ENCODE data around the gene SLC30A2. TPM values are rescaled to one million over a fixed set of nuclear protein-coding genes. Genes with fewer than 3 reads are reported as not detected.

The SLC30A2 gene
- total RNA-seq, 4 donors from 2014 or later = 0.14 TPM; not detected in 3

DNA sequence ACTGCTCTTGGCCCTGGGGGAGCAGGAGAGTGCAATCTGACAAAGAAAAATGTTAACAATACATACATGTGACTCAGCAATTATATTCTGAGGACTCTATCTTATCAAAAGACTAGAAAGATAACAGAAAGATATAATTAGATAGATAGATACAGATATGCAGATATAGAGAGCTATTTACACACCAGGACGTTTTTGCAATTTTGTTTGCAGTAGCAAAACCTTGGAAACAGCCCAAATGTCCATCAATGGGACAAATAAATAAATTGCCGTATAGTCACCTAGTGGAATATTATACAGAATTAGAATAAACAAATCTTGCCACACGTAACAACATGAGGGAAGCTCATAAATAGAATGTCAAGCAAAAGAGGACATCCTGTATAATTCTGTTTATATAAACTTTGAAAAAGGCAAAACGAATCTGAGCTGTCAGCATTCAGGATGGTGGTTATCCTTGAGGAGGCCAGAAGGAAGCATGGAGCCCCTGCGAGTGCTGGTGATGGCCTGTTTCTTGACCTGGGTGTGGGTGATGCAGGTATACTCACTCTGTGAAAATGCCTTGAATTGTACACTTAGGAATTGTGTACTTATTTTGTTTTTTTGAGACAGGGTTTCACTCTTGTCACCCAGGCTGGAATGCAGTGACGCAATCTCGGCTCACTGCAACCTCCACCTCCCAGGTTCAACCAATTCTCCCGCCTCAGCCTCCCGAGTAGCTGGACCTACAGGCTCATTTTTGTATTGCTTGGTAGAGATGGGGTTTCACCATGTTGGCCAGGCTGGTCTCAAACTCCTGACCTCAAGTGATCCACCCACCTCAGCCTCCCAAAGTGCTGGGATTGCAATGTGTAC lies 34.3 kb upstream of the SLC30A2 start:
- 43 to 61% methylated on average over 5 to 9 of the region's 9 CpGs for WGBS, 2 donors (ENCODE audit: low coverage in 1 of 2)
- no peak for DNase-seq
- H3K4me1 ChIP-seq = peaks cover 0 to 7% (median 4%) of the 10 kb centered on the region in 4 donors
- intact Hi-C loops (cut with DNase I; ENCODE audit: low total_unique reads) = no loop called here
- H3K27ac ChIP-seq = no peak overlapping the region
- H3K27me3 ChIP-seq = peaks cover 16% of the 10 kb centered on the region
- no peak overlapping the region for H3K4me3 ChIP-seq
- in situ Hi-C loops (cut with MboI; ENCODE audit: low pct_ligation_motif_present in 1 of 4, low pct_unique_long_range_greater_than_20kb in 1 of 4, low sequenced_read_pairs in 3 of 4) = no loop called here
- no peaks in the 10 kb centered on the region for H3K9me3 ChIP-seq
- no peaks in the 10 kb centered on the region for H3K36me3 ChIP-seq
- TF ChIP-seq, protein P1, sequence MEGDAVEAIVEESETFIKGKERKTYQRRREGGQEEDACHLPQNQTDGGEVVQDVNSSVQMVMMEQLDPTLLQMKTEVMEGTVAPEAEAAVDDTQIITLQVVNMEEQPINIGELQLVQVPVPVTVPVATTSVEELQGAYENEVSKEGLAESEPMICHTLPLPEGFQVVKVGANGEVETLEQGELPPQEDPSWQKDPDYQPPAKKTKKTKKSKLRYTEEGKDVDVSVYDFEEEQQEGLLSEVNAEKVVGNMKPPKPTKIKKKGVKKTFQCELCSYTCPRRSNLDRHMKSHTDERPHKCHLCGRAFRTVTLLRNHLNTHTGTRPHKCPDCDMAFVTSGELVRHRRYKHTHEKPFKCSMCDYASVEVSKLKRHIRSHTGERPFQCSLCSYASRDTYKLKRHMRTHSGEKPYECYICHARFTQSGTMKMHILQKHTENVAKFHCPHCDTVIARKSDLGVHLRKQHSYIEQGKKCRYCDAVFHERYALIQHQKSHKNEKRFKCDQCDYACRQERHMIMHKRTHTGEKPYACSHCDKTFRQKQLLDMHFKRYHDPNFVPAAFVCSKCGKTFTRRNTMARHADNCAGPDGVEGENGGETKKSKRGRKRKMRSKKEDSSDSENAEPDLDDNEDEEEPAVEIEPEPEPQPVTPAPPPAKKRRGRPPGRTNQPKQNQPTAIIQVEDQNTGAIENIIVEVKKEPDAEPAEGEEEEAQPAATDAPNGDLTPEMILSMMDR (IDR thresholded peaks at IDR 0.05) = no peak
- TF ChIP-seq EP300 (IDR thresholded peaks at IDR 0.05; ENCODE audit: low read depth) = no peak
- TF ChIP-seq POLR2AphosphoS5 (IDR thresholded peaks at IDR 0.05) = no peak
- TF ChIP-seq POLR2A (IDR thresholded peaks at IDR 0.05) = no peak

DNA sequence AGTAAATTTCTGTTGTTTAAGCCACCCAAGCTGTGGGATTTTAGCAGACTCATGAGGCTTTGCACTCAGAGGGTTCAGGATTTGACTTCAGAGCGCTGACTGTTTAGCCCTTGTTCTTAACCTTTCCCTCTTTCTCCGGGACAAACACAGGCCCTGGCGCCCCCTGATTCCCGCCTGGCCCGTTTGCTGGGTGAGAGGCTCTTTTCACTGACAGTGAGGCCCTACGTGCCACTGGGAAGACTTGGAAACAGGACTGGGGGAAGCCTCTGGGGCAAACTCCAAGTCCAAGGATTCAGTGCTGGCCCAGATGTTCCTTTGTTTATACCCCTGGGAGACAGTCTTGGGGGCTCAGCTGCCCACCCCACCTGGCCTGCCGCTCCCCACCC lies 33.3 kb upstream of the SLC30A2 start:
- peaks cover 0 to 7% (median 4%) of the 10 kb centered on the region in 4 donors for H3K4me1 ChIP-seq
- no peak overlapping the region for H3K27ac ChIP-seq
- no peaks in the 10 kb centered on the region for H3K9me3 ChIP-seq
- no peak overlapping the region for H3K4me3 ChIP-seq
- intact Hi-C loops (cut with DNase I; ENCODE audit: low total_unique reads) (no loop called here), in situ Hi-C loops (cut with MboI; ENCODE audit: low pct_ligation_motif_present in 1 of 4, low pct_unique_long_range_greater_than_20kb in 1 of 4, low sequenced_read_pairs in 3 of 4) (no loop called here)
- no peak for TF ChIP-seq POLR2AphosphoS5 (IDR thresholded peaks at IDR 0.05)
- no peak for TF ChIP-seq EP300 (IDR thresholded peaks at IDR 0.05; ENCODE audit: low read depth)
- TF ChIP-seq, protein P1 (IDR thresholded peaks at IDR 0.05) = no peak
- TF ChIP-seq POLR2A (IDR thresholded peaks at IDR 0.05) = no peak
- DNase-seq = no peak
- WGBS, 2 donors (ENCODE audit: low coverage in 1 of 2) = 71% methylated on average over 1 to 7 of the region's 7 CpGs
- no peaks in the 10 kb centered on the region for H3K36me3 ChIP-seq
- H3K27me3 ChIP-seq = peaks cover 6% of the 10 kb centered on the region

DNA sequence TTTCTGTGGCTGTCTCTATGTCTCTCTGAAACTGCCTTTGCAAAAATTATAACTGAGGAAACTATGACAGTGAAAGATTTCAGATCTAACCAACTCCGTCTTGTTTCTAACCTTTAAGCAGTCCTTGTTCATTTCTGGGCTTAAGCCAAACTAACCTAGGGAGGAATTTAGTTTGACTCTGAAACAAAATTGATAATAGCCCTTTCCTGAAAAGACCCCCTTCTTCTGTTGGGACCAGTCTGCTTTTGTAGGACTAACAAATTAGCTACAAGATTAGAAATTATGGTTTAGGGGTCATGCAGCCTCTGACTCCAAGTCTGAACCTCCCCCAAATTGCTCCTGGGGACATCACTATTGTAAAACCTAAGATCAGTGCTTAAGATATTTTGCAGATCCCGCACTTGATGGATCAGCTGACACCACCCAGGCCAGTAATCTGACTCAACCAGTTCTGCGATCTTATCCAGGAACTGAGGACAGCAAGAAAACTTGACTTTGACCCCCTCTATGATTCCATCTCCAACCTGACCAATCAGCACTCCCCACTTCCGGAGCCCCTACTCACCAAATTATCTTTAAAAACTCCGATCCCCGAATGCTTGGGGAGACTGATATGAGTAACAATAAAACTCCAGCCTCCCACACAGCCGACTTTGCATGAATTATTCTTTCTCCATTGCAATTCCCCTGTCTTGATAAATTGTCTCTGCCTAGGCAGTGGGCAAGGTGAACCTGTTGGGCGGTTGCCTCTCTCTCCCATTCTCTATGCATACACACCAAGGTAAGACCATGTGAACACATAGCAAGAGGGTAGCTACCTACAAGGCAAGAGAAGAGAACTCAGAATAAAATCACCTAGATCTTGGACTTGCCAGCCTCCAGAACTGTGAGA lies 32.6 kb upstream of the SLC30A2 start:
- Histone ChIP-seq H3K27me3 (peaks cover 8% of the 10 kb centered on the region), H3K4me1 (peaks cover 0 to 7% (median 4%) of the 10 kb centered on the region in 4 donors), H3K36me3 (no peaks in the 10 kb centered on the region), H3K4me3 (no peak overlapping the region), H3K9me3 (no peaks in the 10 kb centered on the region), H3K27ac (no peak overlapping the region)
- peak; percentile 36 for DNase-seq
- intact Hi-C loops (cut with DNase I; ENCODE audit: low total_unique reads) (no loop called here), in situ Hi-C loops (cut with MboI; ENCODE audit: low pct_ligation_motif_present in 1 of 4, low pct_unique_long_range_greater_than_20kb in 1 of 4, low sequenced_read_pairs in 3 of 4) (no loop called here)
- TF ChIP-seq, protein P1 (IDR thresholded peaks at IDR 0.05) = no peak
- TF ChIP-seq EP300 (IDR thresholded peaks at IDR 0.05; ENCODE audit: low read depth) (no peak), POLR2AphosphoS5 (IDR thresholded peaks at IDR 0.05) (no peak), POLR2A (IDR thresholded peaks at IDR 0.05) (no peak)
- 44 to 47% methylated on average over 6 to 8 of the region's 8 CpGs for WGBS, 2 donors (ENCODE audit: low coverage in 1 of 2)

DNA sequence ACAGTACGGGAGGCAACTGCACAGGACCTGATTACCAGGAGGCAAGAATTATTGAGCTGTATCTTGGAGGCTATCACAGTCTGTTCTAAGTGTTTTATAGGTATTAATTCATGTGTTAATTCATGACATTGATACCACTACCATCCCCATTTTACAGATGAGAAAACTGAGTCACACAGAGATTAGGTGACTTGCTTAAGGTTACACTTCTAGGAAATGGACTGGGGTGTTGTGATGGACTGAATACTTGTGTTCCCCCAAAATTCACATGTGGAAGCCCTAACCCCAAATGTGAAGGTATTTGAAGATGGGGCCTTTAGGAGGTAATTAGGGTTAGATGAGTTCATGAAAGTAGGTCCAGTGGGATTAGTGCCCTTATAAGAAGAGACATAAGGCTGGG lies 31.6 kb upstream of the SLC30A2 start:
- no peaks in the 10 kb centered on the region for H3K9me3 ChIP-seq
- no peaks in the 10 kb centered on the region for H3K36me3 ChIP-seq
- intact Hi-C loops (cut with DNase I; ENCODE audit: low total_unique reads) (no loop called here), in situ Hi-C loops (cut with MboI; ENCODE audit: low pct_ligation_motif_present in 1 of 4, low pct_unique_long_range_greater_than_20kb in 1 of 4, low sequenced_read_pairs in 3 of 4) (no loop called here)
- DNase-seq = no peak
- peaks cover 0 to 7% (median 5%) of the 10 kb centered on the region in 4 donors for H3K4me1 ChIP-seq
- WGBS, 2 donors (ENCODE audit: low coverage in 1 of 2) = 95 to 100% methylated on average over 1 of the region's 1 CpG
- H3K27me3 ChIP-seq = peaks cover 15% of the 10 kb centered on the region
- no peak overlapping the region for H3K4me3 ChIP-seq
- H3K27ac ChIP-seq = no peak overlapping the region
- TF ChIP-seq POLR2A (IDR thresholded peaks at IDR 0.05) (no peak), EP300 (IDR thresholded peaks at IDR 0.05; ENCODE audit: low read depth) (no peak), POLR2AphosphoS5 (IDR thresholded peaks at IDR 0.05) (no peak)
- TF ChIP-seq, protein P1 (IDR thresholded peaks at IDR 0.05) = no peak

Data from transverse colon (tissue), 4 donors.